HG03442 (cell line): ENCODE results near the gene LUC7L.
"Not testable (repeated sequence)": the region's sequence is repeated elsewhere in the genome, so short reads cannot be mapped to it uniquely, and the experiment has no call there.

Source experiments
- ATAC-seq: cut with Tn5 transposase; IDR thresholded peaks from one replicate; pipeline ENCODE4 v1.9.1; 2021; ENCODE audit warnings: mild to moderate bottlenecking, moderate library complexity; ENCODE audit not compliant: unreplicated experiment

LUC7L gene

GRCh38 chr16:264440-264951 lies 35.2 kb upstream of the LUC7L start:
- no peak for ATAC-seq

- no peak for ATAC-seq
Measured at GRCh38 chr16:263944-264343, 34.7 kb upstream of the LUC7L start.

GRCh38 chr16:263182-263774 lies 34.0 kb upstream of the LUC7L start:
- no peak for ATAC-seq

- ATAC-seq = no peak
Measured at GRCh38 chr16:262121-262745, 33.0 kb upstream of the LUC7L start.

GRCh38 chr16:261031-261691 lies 31.9 kb upstream of the LUC7L start:
- no peak for ATAC-seq

- ATAC-seq = no peak
Measured at GRCh38 chr16:260326-260725, 31.1 kb upstream of the LUC7L start.

DNA sequence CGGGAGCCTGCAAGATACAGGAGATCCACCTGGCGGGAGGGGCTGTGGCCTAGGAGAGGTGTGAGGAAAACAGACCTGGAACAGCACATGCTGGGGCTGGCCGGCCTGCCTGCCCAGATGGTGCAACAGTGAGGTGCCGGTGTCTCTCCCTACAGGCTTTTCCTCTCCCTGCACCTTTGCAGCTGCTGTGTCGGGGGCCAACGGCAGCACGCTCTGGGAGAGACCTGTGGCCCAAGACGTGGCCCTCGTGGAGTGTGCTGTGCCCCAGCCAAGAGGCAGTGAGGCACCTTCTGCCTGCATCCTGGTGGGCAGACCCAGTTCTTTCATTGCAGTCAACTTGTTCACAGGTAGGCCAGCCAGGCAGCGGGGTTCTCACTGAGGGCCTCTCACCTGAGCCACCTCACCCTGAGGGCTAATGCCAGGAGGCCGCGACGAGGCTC lies 30.6 kb upstream of the LUC7L start:
- ATAC-seq = no peak

- no peak for ATAC-seq
Measured at GRCh38 chr16:259226-259625, 30.0 kb upstream of the LUC7L start.

DNA sequence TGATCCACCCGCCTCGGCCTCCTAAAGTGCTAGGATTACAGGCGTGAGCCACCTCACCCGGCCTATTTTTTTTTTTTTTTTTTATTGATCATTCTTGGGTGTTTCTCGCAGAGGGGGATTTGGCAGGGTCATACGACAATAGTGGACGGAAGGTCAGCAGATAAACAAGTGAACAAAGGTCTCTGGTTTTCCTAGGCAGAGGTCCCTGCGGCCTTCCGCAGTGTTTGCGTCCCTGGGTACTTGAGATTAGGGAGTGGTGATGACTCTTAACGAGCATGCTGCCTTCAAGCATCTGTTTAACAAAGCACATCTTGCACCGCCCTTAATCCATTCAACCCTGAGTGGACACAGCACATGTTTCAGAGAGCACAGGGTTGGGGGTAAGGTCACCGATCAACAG lies 28.8 kb upstream of the LUC7L start:
- not testable (repeated sequence) for ATAC-seq

- no peak for ATAC-seq
Measured at GRCh38 chr16:255183-255582, 25.9 kb upstream of the LUC7L start.

DNA sequence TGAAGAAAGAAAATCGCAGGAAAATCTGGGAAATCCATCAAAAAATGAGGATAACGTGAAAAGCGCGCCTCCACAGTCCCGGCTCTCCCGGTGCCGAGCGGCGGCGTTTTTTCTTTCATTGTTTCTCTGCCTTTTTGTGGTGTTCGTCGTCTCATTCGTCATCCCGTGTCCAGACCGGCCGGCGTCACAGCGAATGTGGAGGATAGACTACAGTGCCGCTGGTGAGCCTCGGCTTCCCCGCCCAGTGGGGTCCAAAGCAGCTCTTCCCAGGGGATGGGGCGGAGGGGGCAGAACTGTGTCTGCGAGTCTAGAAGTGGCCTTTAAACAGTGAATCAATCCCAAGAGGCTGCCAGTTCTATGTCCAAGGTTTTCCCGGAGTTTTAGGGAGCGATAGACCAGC lies 25.2 kb upstream of the LUC7L start:
- ATAC-seq = no peak

GRCh38 chr16:253833-254232 lies 24.6 kb upstream of the LUC7L start:
- no peak for ATAC-seq

- ATAC-seq = no peak
Measured at GRCh38 chr16:252366-253337, 23.4 kb upstream of the LUC7L start.

- no peak for ATAC-seq
Measured at GRCh38 chr16:249431-249830, 20.2 kb upstream of the LUC7L start.

GRCh38 chr16:247027-247426 lies 17.8 kb upstream of the LUC7L start:
- no peak for ATAC-seq

- no peak for ATAC-seq
Measured at GRCh38 chr16:245105-245504, 15.9 kb upstream of the LUC7L start.

GRCh38 chr16:243348-243747 lies 14.1 kb upstream of the LUC7L start:
- ATAC-seq = no peak

DNA sequence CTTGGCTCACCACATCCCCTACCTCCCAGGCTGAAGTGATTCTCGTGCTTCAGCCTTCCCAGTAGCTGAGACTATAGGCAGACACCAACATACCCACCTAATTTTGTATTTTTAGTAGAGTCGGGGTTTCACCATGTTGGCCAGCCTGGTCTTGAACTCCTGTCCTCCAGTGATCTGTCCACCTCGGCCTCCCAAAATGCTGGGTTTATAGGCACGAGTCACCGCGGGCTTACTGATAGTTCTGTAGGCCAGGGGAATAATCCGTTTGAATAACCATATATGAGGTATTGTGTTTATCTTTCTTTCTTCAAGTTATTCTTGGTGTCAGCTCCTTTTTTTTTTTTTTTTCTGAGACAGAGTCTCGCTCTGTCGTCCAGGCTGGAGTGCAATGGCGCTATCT lies 13.0 kb upstream of the LUC7L start:
- ATAC-seq = no peak

DNA sequence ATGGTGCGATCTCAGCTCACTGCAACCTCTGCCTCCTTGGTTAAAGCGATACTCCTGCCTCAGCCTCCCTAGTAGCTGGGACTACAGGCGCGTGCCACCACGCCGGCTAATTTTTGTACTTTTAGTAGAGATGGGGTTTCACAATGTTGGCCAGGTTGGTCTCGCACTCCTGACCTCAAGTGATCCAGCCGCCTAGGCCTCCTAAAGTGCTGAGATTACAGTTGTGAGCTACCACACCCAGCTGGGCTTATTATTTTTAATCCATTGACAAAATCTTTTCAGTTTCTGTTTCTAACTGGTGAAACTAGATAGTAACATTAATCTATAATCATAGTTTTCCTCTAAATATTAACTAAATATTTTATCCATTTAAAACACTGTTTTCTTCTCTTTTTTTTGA lies 11.3 kb upstream of the LUC7L start:
- no peak for ATAC-seq

- no peak for ATAC-seq
Measured at GRCh38 chr16:239948-240277, 10.7 kb upstream of the LUC7L start.
